Upper lobe of left lung (tissue), 6 donors: ENCODE data around the gene OSBPL9. TPM values are rescaled to one million over a fixed set of nuclear protein-coding genes. Genes with fewer than 3 reads are reported as not detected.

ENCODE experiments used
- ATAC-seq, 2 donors: fragments of 200-7000 bp; cut with Tn5 transposase; one replicate each; pipeline ENCODE4 v1.9.1; 2022; ENCODE audit warnings: mild to moderate bottlenecking in 2 of 2, moderate library complexity in 2 of 2; ENCODE audit not compliant: low FRiP score in 2 of 2
- DNase-seq, 2 donors: peaks; one replicate each; pipeline ENCODE4 v3.0.0-alpha.2; 2019 to 2020
- H3K27ac ChIP-seq, 4 donors: fragments of 200-600 bp; sonication (generic); one replicate each; pipeline ENCODE4 v1.5.1; 2016 to 2019
- H3K27me3 ChIP-seq, 4 donors: fragments of 200-600 bp; sonication (generic); one replicate each; pipeline ENCODE4 v1.5.1; 2017 to 2019
- H3K36me3 ChIP-seq, 4 donors: fragments of 200-600 bp; sonication (generic); one replicate each; pipeline ENCODE4 v1.5.1; 2016 to 2019
- H3K4me1 ChIP-seq, 4 donors: fragments of 200-600 bp; sonication (generic); one replicate each; pipeline ENCODE4 v1.5.1; 2018 to 2019
- H3K4me3 ChIP-seq, 4 donors: fragments of 200-600 bp; sonication (generic); one replicate each; pipeline ENCODE4 v1.5.1; 2017 to 2019; ENCODE audit warnings: mild to moderate bottlenecking in 2 of 4, moderate library complexity in 1 of 4
- H3K9me3 ChIP-seq, 4 donors: fragments of 200-600 bp; sonication (generic); one replicate each; pipeline ENCODE4 v1.5.1; 2018 to 2019
- CTCF ChIP-seq, 6 experiments: fragments of 450-650 bp in 4 of 6; fragments of 200-600 bp in 2 of 6; sonication (generic) in 2 of 6; IDR thresholded peaks; one replicate each; pipeline ENCODE4 v1.5.1; 2016 to 2019; ENCODE audit warnings: antibody characterized with exemption in 6 of 6
- EP300 ChIP-seq, 4 donors: sonication (generic); formaldehyde crosslinking; IDR thresholded peaks; one replicate each; pipeline ENCODE4 v1.5.1; 2017; ENCODE audit warnings: antibody characterized with exemption in 4 of 4, control low read depth in 2 of 4
- POLR2A ChIP-seq, 4 donors: fragments of 450-650 bp; IDR thresholded peaks; one replicate each; pipeline ENCODE4 v1.5.1; 2016 to 2017; ENCODE audit warnings: antibody characterized with exemption in 4 of 4, mild to moderate bottlenecking in 2 of 4
- POLR2AphosphoS5 ChIP-seq, 2 donors: sonication (generic); formaldehyde crosslinking; IDR thresholded peaks; one replicate each; pipeline ENCODE4 v1.5.1; 2017; ENCODE audit warnings: antibody characterized with exemption in 2 of 2
- WGBS, 2 donors: methylation state at CpG; one replicate each; pipeline ENCODE4 v1.1.5; 2017 to 2018; 5-methylcytosine and 5-hydroxymethylcytosine counted together
- total RNA-seq, 6 donors: library from RNA; depleted of rRNA in 4 of 6; stranded (reverse); fragments of >200 nt in 4 of 6; gene quantifications; one replicate each; pipeline versions ENCODE4 v1.1.0 to v1.2.1, GENCODE V29; 2016 to 2021
- donor health status: DM: no; HTN: no; CAD: no; lungs with moderate emphysema.
- donor health status: DM: no; HTN: yes; CAD: no; lungs with severe emphysema.

OSBPL9 gene
- total RNA-seq, 6 donors from 2014 or later: 55.7 to 271 (median 94.9) TPM

GRCh38 chr1:51570063-51570710, 46.7 kb upstream of the OSBPL9 start:
- Histone ChIP-seq H3K36me3 (no peaks in the 10 kb centered on the region), H3K27ac (peak overlapping the region in 3 of 4 donors; percentile 44 to 75 (median 61)), H3K9me3 (no peaks in the 10 kb centered on the region), H3K27me3 (no peaks in the 10 kb centered on the region), H3K4me1 (peaks cover 20 to 27% (median 25%) of the 10 kb centered on the region in 4 donors), H3K4me3 (no peak overlapping the region)
- WGBS, 2 donors: 69 to 80% methylated on average over 4 of the region's 4 CpGs
- TF ChIP-seq EP300 (IDR thresholded peaks at IDR 0.05): no peak
- no peak for TF ChIP-seq CTCF (IDR thresholded peaks at IDR 0.05)
- no peak for TF ChIP-seq POLR2A (IDR thresholded peaks at IDR 0.05)
- no peak for TF ChIP-seq POLR2AphosphoS5 (IDR thresholded peaks at IDR 0.05)
- no peak for ATAC-seq
- no peak for DNase-seq

- ATAC-seq (no peak), DNase-seq (no peak)
- WGBS, 2 donors: 93 to 96% methylated on average over 4 of the region's 4 CpGs
- H3K4me1 ChIP-seq: peaks cover 23 to 27% (median 25%) of the 10 kb centered on the region in 4 donors
- no peaks in the 10 kb centered on the region for H3K36me3 ChIP-seq
- H3K4me3 ChIP-seq: no peak overlapping the region
- H3K27me3 ChIP-seq: no peaks in the 10 kb centered on the region
- H3K27ac ChIP-seq: no peak overlapping the region
- TF ChIP-seq EP300 (IDR thresholded peaks at IDR 0.05) (no peak), POLR2A (IDR thresholded peaks at IDR 0.05) (no peak), POLR2AphosphoS5 (IDR thresholded peaks at IDR 0.05) (no peak), CTCF (IDR thresholded peaks at IDR 0.05) (no peak)
- no peaks in the 10 kb centered on the region for H3K9me3 ChIP-seq
These were observed 44.5 kb upstream of the OSBPL9 start for GRCh38 chr1:51572365-51572764.

GRCh38 chr1:51574796-51575195, 42.1 kb upstream of the OSBPL9 start:
- Histone ChIP-seq H3K9me3 (no peaks in the 10 kb centered on the region), H3K27ac (no peak overlapping the region), H3K4me1 (peaks cover 9 to 12% (median 10%) of the 10 kb centered on the region in 4 donors), H3K4me3 (no peak overlapping the region), H3K36me3 (no peaks in the 10 kb centered on the region), H3K27me3 (no peaks in the 10 kb centered on the region)
- TF ChIP-seq POLR2AphosphoS5 (IDR thresholded peaks at IDR 0.05): no peak
- TF ChIP-seq CTCF (IDR thresholded peaks at IDR 0.05): no peak
- no peak for TF ChIP-seq EP300 (IDR thresholded peaks at IDR 0.05)
- no peak for TF ChIP-seq POLR2A (IDR thresholded peaks at IDR 0.05)
- no peak for ATAC-seq
- DNase-seq: no peak

- 74 to 78% methylated on average over 8 of the region's 8 CpGs for WGBS, 2 donors
- Histone ChIP-seq H3K27ac (no peak overlapping the region), H3K4me1 (peaks cover 2 to 4% (median 3%) of the 10 kb centered on the region in 4 donors), H3K36me3 (no peaks in the 10 kb centered on the region), H3K9me3 (no peaks in the 10 kb centered on the region), H3K4me3 (no peak overlapping the region), H3K27me3 (no peaks in the 10 kb centered on the region)
- ATAC-seq (no peak), DNase-seq (no peak)
- TF ChIP-seq POLR2AphosphoS5 (IDR thresholded peaks at IDR 0.05) (no peak), CTCF (IDR thresholded peaks at IDR 0.05) (no peak), EP300 (IDR thresholded peaks at IDR 0.05) (no peak), POLR2A (IDR thresholded peaks at IDR 0.05) (no peak)
These were observed 41.3 kb upstream of the OSBPL9 start for GRCh38 chr1:51575406-51576084.
